T-helper 2 cell treated with Interferon-gamma antibody and Interleukin-4, amounts not matched to agents 100 ng/mL and 5 ng/mL, for 36 hours (primary cell): Measurements from ENCODE around the gene RMND5A. TPM values are rescaled to one million over a fixed set of nuclear protein-coding genes. Genes with fewer than 3 reads are reported as not detected.
"Not testable (repeated sequence)": the region's sequence is repeated elsewhere in the genome, so short reads cannot be mapped to it uniquely, and the experiment has no call there.

Source experiments
- intact Hi-C: fragments of 100-400 bp; cut with micrococcal nuclease; formaldehyde crosslinking; loops from one replicate; pipeline ENCODE4 v1.15.1; 2023
- total RNA-seq: library from RNA; stranded (reverse); gene quantifications from 2 replicates; pipeline ENCODE4 v1.2.3, GENCODE V29; 2022

RMND5A gene
- total RNA-seq = 25.7 and 26.6 TPM in 2 replicates

GRCh38 chr2:86719637-86720539, at the start of gene RMND5A:
TSS of gene RMND5A (plus strand) at chr2:86720291. CDS start at chr2:86720668, 377 bp downstream.
- intact Hi-C loops = not testable (repeated sequence)

GRCh38 chr2:86671337-86671981, 48.6 kb upstream of the RMND5A start:
- intact Hi-C loops = no loop called here

GRCh38 chr2:86672027-86672545, 48.0 kb upstream of the RMND5A start:
- intact Hi-C loops = no loop called here

GRCh38 chr2:86673011-86673410, 47.1 kb upstream of the RMND5A start:
- intact Hi-C loops = no loop called here

- intact Hi-C loops = no loop called here
These were observed 46.0 kb upstream of the RMND5A start for GRCh38 chr2:86673986-86674670.

GRCh38 chr2:86675104-86675503, 45.0 kb upstream of the RMND5A start:
- intact Hi-C loops = no loop called here

GRCh38 chr2:86675511-86676015, 44.5 kb upstream of the RMND5A start:
- intact Hi-C loops = no loop called here

- intact Hi-C loops = no loop called here
These were observed 42.3 kb upstream of the RMND5A start for GRCh38 chr2:86677816-86678215.

- intact Hi-C loops = no loop called here
These were observed 41.1 kb upstream of the RMND5A start for GRCh38 chr2:86679036-86679435.

- intact Hi-C loops = no loop called here
These were observed 34.7 kb upstream of the RMND5A start for GRCh38 chr2:86685351-86685750.

- intact Hi-C loops = no loop called here
These were observed 33.6 kb upstream of the RMND5A start for GRCh38 chr2:86686460-86686859.

GRCh38 chr2:86686905-86687304, 33.2 kb upstream of the RMND5A start:
- intact Hi-C loops = no loop called here

GRCh38 chr2:86695053-86695691, 24.9 kb upstream of the RMND5A start:
- intact Hi-C loops = no loop called here

GRCh38 chr2:86697551-86698104, 22.5 kb upstream of the RMND5A start:
- intact Hi-C loops = no loop called here

GRCh38 chr2:86700690-86701089, 19.4 kb upstream of the RMND5A start:
- intact Hi-C loops = no loop called here

GRCh38 chr2:86703704-86704361, 16.3 kb upstream of the RMND5A start:
- intact Hi-C loops = no loop called here

- intact Hi-C loops = no loop called here
These were observed 15.6 kb upstream of the RMND5A start for GRCh38 chr2:86704459-86704971.

- intact Hi-C loops = no loop called here
These were observed 13.9 kb upstream of the RMND5A start for GRCh38 chr2:86706220-86706619.

GRCh38 chr2:86706935-86707334, 13.2 kb upstream of the RMND5A start:
- intact Hi-C loops = no loop called here

- intact Hi-C loops = not testable (repeated sequence)
These were observed 12.0 kb upstream of the RMND5A start for GRCh38 chr2:86708126-86708525.
